Measurements from ENCODE around the gene HIVEP1. TPM values are rescaled to one million over a fixed set of nuclear protein-coding genes. Genes with fewer than 3 reads are reported as not detected.

The HIVEP1 gene
- total and polyA plus RNA-seq, 2 of the 8 experiments (the other 6 are each of a cell fraction or from before 2014, with no cell fraction given), result 22.6 to 23.1 TPM

DNA sequence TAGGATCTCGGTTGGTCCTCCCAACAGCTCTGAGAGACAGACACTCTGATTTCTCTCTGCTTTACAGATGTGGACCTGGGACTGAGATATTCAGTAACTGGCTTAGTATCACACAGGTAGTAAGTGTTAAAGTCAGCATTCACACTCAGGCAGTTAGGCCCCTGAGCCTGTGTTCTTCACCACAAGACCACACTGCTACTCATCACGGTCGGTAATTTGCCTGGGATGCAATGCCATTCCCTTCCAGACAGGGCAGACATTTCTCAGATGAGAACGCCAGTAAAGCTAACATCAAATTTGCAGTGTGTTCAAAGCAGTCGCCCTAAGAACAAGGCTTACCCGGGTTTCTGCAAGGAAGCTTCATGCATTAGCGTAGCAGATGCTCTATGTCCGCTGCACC is 39.8 kb upstream of the HIVEP1 start (continued):
- TF ChIP-seq, protein P1, sequence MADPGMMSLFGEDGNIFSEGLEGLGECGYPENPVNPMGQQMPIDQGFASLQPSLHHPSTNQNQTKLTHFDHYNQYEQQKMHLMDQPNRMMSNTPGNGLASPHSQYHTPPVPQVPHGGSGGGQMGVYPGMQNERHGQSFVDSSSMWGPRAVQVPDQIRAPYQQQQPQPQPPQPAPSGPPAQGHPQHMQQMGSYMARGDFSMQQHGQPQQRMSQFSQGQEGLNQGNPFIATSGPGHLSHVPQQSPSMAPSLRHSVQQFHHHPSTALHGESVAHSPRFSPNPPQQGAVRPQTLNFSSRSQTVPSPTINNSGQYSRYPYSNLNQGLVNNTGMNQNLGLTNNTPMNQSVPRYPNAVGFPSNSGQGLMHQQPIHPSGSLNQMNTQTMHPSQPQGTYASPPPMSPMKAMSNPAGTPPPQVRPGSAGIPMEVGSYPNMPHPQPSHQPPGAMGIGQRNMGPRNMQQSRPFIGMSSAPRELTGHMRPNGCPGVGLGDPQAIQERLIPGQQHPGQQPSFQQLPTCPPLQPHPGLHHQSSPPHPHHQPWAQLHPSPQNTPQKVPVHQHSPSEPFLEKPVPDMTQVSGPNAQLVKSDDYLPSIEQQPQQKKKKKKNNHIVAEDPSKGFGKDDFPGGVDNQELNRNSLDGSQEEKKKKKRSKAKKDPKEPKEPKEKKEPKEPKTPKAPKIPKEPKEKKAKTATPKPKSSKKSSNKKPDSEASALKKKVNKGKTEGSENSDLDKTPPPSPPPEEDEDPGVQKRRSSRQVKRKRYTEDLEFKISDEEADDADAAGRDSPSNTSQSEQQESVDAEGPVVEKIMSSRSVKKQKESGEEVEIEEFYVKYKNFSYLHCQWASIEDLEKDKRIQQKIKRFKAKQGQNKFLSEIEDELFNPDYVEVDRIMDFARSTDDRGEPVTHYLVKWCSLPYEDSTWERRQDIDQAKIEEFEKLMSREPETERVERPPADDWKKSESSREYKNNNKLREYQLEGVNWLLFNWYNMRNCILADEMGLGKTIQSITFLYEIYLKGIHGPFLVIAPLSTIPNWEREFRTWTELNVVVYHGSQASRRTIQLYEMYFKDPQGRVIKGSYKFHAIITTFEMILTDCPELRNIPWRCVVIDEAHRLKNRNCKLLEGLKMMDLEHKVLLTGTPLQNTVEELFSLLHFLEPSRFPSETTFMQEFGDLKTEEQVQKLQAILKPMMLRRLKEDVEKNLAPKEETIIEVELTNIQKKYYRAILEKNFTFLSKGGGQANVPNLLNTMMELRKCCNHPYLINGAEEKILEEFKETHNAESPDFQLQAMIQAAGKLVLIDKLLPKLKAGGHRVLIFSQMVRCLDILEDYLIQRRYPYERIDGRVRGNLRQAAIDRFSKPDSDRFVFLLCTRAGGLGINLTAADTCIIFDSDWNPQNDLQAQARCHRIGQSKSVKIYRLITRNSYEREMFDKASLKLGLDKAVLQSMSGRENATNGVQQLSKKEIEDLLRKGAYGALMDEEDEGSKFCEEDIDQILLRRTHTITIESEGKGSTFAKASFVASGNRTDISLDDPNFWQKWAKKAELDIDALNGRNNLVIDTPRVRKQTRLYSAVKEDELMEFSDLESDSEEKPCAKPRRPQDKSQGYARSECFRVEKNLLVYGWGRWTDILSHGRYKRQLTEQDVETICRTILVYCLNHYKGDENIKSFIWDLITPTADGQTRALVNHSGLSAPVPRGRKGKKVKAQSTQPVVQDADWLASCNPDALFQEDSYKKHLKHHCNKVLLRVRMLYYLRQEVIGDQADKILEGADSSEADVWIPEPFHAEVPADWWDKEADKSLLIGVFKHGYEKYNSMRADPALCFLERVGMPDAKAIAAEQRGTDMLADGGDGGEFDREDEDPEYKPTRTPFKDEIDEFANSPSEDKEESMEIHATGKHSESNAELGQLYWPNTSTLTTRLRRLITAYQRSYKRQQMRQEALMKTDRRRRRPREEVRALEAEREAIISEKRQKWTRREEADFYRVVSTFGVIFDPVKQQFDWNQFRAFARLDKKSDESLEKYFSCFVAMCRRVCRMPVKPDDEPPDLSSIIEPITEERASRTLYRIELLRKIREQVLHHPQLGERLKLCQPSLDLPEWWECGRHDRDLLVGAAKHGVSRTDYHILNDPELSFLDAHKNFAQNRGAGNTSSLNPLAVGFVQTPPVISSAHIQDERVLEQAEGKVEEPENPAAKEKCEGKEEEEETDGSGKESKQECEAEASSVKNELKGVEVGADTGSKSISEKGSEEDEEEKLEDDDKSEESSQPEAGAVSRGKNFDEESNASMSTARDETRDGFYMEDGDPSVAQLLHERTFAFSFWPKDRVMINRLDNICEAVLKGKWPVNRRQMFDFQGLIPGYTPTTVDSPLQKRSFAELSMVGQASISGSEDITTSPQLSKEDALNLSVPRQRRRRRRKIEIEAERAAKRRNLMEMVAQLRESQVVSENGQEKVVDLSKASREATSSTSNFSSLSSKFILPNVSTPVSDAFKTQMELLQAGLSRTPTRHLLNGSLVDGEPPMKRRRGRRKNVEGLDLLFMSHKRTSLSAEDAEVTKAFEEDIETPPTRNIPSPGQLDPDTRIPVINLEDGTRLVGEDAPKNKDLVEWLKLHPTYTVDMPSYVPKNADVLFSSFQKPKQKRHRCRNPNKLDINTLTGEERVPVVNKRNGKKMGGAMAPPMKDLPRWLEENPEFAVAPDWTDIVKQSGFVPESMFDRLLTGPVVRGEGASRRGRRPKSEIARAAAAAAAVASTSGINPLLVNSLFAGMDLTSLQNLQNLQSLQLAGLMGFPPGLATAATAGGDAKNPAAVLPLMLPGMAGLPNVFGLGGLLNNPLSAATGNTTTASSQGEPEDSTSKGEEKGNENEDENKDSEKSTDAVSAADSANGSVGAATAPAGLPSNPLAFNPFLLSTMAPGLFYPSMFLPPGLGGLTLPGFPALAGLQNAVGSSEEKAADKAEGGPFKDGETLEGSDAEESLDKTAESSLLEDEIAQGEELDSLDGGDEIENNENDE (IDR thresholded peaks at IDR 0.05; ENCODE audit: insufficient replicate concordance, low read length), result no peak
- no peak for TF ChIP-seq EGR1 (IDR thresholded peaks at IDR 0.05; ENCODE audit: borderline replicate concordance, low read depth, low read length)
- no peak for TF ChIP-seq KDM5A (IDR thresholded peaks at IDR 0.05; ENCODE audit: low read length)
- TF ChIP-seq RNF2 (IDR thresholded peaks at IDR 0.05; ENCODE audit: borderline replicate concordance, low read depth, low read length, missing control alignments, poor library complexity, severe bottlenecking), result no peak
- TF ChIP-seq ZNF274 (IDR thresholded peaks at IDR 0.05; ENCODE audit: borderline replicate concordance, extremely low read depth, low read length), result no peak
- no peak for TF ChIP-seq CHD1 (IDR thresholded peaks at IDR 0.05; ENCODE audit: low read depth, low read length)
- no peak for TF ChIP-seq TEAD4 (IDR thresholded peaks at IDR 0.05; ENCODE audit: low read depth, low read length)
